Measurements from ENCODE around the gene KCTD13. TPM values are rescaled to one million over a fixed set of nuclear protein-coding genes. Genes with fewer than 3 reads are reported as not detected.
A peak's percentile ranks its signal among the peaks of the same experiment; 100 is the strongest.

KCTD13 gene, protein sequence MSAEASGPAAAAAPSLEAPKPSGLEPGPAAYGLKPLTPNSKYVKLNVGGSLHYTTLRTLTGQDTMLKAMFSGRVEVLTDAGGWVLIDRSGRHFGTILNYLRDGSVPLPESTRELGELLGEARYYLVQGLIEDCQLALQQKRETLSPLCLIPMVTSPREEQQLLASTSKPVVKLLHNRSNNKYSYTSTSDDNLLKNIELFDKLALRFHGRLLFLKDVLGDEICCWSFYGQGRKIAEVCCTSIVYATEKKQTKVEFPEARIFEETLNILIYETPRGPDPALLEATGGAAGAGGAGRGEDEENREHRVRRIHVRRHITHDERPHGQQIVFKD
- total RNA-seq: 4.2 TPM

DNA sequence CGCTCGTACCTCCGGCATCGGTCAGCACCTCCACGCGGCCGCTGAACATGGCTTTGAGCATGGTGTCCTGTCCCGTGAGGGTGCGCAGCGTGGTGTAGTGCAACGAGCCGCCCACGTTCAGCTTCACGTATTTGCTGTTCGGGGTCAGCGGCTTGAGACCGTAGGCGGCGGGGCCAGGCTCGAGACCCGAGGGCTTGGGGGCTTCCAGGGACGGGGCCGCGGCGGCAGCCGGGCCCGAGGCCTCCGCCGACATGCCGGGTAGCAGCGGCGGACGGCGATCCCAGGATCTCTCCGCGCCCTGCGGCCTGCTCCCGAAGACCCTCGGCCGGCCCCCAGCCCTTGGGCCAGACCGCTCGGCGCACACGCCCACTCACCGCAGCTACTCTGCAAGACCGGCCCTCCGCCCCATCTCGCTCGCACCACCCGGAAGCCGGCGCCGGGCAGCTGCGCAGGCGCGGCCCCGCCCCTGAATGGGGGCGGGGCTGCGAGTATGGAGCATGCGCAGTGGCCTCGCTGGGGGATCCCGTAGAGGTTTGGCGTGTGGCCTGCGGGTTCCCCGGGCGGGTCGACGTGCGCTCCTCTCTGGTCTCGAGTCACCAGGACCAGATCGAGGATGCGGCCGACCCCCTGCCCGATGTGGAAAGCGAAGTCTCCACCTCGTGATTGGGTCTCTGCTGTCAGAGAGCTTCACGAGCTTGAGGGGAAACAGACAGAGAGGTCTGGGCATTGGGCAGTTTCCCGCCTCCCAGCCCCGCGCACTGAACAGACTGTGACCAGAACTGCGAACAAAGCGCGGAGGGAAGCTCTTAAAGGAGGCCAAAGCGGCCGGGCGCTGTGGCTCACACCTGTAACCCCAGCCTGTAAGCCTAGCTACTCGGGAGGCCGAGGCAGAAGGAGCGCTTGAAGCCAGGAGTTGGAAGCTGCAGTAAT is at the start of gene KCTD13:
Gene KCTD13 (minus strand): TSS at position 446 of the 930 bp plus-strand sequence. CDS start 193 bp downstream, at position 253.
- Histone ChIP-seq H3K36me3 (ENCODE audit: control insufficient read depth in 3 of 3, insufficient read depth in 3 of 3, low read length in 3 of 3) (peaks cover 5 to 7% (median 5%) of the 10 kb centered on the region in 3 donors), H3K4me3 (ENCODE audit: low read length in 3 of 3) (peak within 1 kb of the TSS; percentile 80 to 95 (median 89)), H3K4me1 (ENCODE audit: control insufficient read depth in 3 of 3, insufficient read depth in 3 of 3, low read length in 3 of 3) (peaks cover 18 to 29% (median 19%) of the 10 kb centered on the region in 3 donors), H3K9me3 (ENCODE audit: control insufficient read depth in 3 of 3, low read length in 3 of 3) (no peaks in the 10 kb centered on the region), H3K27me3 (ENCODE audit: control insufficient read depth in 3 of 3, insufficient read depth in 3 of 3, low read length in 3 of 3) (no peaks in the 10 kb centered on the region), H3K27ac (ENCODE audit: low read depth, low read length) (peak within 1 kb of the TSS; percentile 67), H3K9ac (ENCODE audit: low read depth in 1 of 3, low read length in 3 of 3) (peak within 1 kb of the TSS; percentile 71 to 92 (median 78))

- peak overlapping the region; percentile 96 for H3K27ac ChIP-seq (ENCODE audit: low read depth, low read length)
- H3K27me3 ChIP-seq (ENCODE audit: control insufficient read depth in 3 of 3, insufficient read depth in 3 of 3, low read length in 3 of 3): no peaks in the 10 kb centered on the region
- H3K9ac ChIP-seq (ENCODE audit: low read depth in 1 of 3, low read length in 3 of 3): peak overlapping the region; percentile 85 to 96 (median 96)
- no peaks in the 10 kb centered on the region for H3K9me3 ChIP-seq (ENCODE audit: control insufficient read depth in 3 of 3, low read length in 3 of 3)
- H3K4me3 ChIP-seq (ENCODE audit: low read length in 3 of 3): peak overlapping the region; percentile 90 to 94 (median 93)
- H3K36me3 ChIP-seq (ENCODE audit: control insufficient read depth in 3 of 3, insufficient read depth in 3 of 3, low read length in 3 of 3): peaks cover 28 to 38% (median 28%) of the 10 kb centered on the region in 3 donors
- peaks cover 38 to 49% (median 46%) of the 10 kb centered on the region in 3 donors for H3K4me1 ChIP-seq (ENCODE audit: control insufficient read depth in 3 of 3, insufficient read depth in 3 of 3, low read length in 3 of 3)
Measured at GRCh38 chr16:29975134-29975538, 49.1 kb upstream of the KCTD13 start.

- peak overlapping the region; percentile 85 to 96 (median 96) for H3K9ac ChIP-seq (ENCODE audit: low read depth in 1 of 3, low read length in 3 of 3)
- H3K27me3 ChIP-seq (ENCODE audit: control insufficient read depth in 3 of 3, insufficient read depth in 3 of 3, low read length in 3 of 3): no peaks in the 10 kb centered on the region
- H3K27ac ChIP-seq (ENCODE audit: low read depth, low read length): peak overlapping the region; percentile 96
- H3K4me3 ChIP-seq (ENCODE audit: low read length in 3 of 3): peak overlapping the region; percentile 90 to 94 (median 93)
- H3K9me3 ChIP-seq (ENCODE audit: control insufficient read depth in 3 of 3, low read length in 3 of 3): no peaks in the 10 kb centered on the region
- H3K4me1 ChIP-seq (ENCODE audit: control insufficient read depth in 3 of 3, insufficient read depth in 3 of 3, low read length in 3 of 3): peaks cover 38 to 49% (median 46%) of the 10 kb centered on the region in 3 donors
- H3K36me3 ChIP-seq (ENCODE audit: control insufficient read depth in 3 of 3, insufficient read depth in 3 of 3, low read length in 3 of 3): peaks cover 24 to 35% (median 26%) of the 10 kb centered on the region in 3 donors
Measured at GRCh38 chr16:29974291-29975133, 48.5 kb upstream of the KCTD13 start.

DNA sequence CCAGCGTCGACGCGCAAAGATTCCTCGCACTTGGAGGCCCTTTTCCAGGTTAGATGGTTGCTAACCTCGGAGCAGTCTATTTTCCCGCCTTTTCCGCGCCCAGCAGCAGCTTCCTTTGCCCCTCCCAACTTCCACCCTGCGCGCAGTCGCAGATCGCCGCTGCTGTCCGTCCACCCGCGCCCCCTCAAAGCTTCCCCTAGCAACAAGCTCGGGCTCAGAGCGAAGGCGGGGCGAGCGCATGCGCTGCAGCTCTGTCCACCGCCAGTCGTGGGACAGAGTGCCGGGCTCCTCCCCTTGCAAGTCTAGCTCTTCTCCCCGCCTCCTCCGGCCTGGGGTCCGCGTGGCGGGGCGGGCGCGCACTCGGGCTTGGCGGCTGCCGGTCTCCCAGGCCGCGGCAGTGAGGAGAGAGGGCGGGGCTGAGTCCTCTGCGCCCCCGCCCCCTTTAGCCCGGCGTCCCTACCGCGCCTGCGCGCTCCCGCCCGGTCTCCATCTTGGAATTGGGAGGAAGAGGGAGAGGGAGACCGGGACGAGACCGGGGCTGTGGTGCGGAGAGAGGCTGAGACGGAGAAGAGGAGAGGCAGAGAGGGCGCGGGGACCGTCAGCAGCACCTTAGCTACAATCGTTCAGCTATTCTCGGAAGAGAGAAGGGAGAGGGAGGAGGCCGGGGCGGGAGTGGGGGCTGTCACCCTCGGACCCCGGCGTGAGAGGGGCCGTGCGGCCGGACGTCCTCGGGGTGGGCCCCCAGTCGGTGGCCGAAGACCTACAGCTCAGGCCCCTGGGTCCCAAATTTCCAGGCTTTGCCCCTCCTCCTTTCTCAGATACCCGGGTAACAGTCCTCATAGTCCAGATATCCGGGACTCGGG is 47.6 kb upstream of the KCTD13 start, which contains the start of gene TAOK2:
Gene TAOK2 (plus strand): TSS at position 485 of the 863 bp plus-strand sequence. CDS start 3,905 bp downstream, outside the sequence.
- Histone ChIP-seq H3K9me3 (ENCODE audit: control insufficient read depth in 3 of 3, low read length in 3 of 3) (no peaks in the 10 kb centered on the region), H3K27ac (ENCODE audit: low read depth, low read length) (peak within 1 kb of the TSS; percentile 96), H3K36me3 (ENCODE audit: control insufficient read depth in 3 of 3, insufficient read depth in 3 of 3, low read length in 3 of 3) (peaks cover 20 to 32% (median 22%) of the 10 kb centered on the region in 3 donors), H3K4me3 (ENCODE audit: low read length in 3 of 3) (peak within 1 kb of the TSS; percentile 90 to 94 (median 93)), H3K9ac (ENCODE audit: low read depth in 1 of 3, low read length in 3 of 3) (peak within 1 kb of the TSS; percentile 85 to 96 (median 96)), H3K27me3 (ENCODE audit: control insufficient read depth in 3 of 3, insufficient read depth in 3 of 3, low read length in 3 of 3) (no peaks in the 10 kb centered on the region), H3K4me1 (ENCODE audit: control insufficient read depth in 3 of 3, insufficient read depth in 3 of 3, low read length in 3 of 3) (peaks cover 38 to 46% (median 44%) of the 10 kb centered on the region in 3 donors)

DNA sequence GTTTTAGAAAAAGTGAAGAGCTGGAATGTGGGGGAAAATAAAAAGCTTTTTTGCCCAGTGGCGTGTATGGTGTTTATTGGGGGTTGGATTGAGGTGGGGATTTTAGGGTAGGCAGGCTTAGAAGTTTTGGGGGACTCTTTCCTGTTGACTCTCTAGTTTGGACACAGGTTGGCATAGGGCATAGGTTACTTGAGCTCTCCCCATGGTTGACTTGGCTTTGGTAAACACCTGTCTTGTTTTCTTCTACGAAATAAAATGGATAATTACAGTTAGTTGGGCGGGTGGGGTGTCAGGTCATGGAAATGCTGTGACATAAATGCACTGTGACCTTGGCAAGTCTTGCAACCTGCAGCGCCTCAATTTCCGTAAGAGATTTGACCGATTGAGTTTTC is 47.0 kb upstream of the KCTD13 start:
- peak overlapping the region; percentile 8 to 94 (median 93) for H3K4me3 ChIP-seq (ENCODE audit: low read length in 3 of 3)
- H3K36me3 ChIP-seq (ENCODE audit: control insufficient read depth in 3 of 3, insufficient read depth in 3 of 3, low read length in 3 of 3): peaks cover 21 to 32% (median 22%) of the 10 kb centered on the region in 3 donors
- peak overlapping the region; percentile 96 for H3K27ac ChIP-seq (ENCODE audit: low read depth, low read length)
- peaks cover 38 to 40% (median 39%) of the 10 kb centered on the region in 3 donors for H3K4me1 ChIP-seq (ENCODE audit: control insufficient read depth in 3 of 3, insufficient read depth in 3 of 3, low read length in 3 of 3)
- H3K27me3 ChIP-seq (ENCODE audit: control insufficient read depth in 3 of 3, insufficient read depth in 3 of 3, low read length in 3 of 3): no peaks in the 10 kb centered on the region
- no peaks in the 10 kb centered on the region for H3K9me3 ChIP-seq (ENCODE audit: control insufficient read depth in 3 of 3, low read length in 3 of 3)
- peak overlapping the region in 1 of 3 donors; percentile 96 for H3K9ac ChIP-seq (ENCODE audit: low read depth in 1 of 3, low read length in 3 of 3)

GRCh38 chr16:29972500-29972899 is 46.5 kb upstream of the KCTD13 start:
- Histone ChIP-seq H3K4me3 (ENCODE audit: low read length in 3 of 3) (no peak overlapping the region), H3K4me1 (ENCODE audit: control insufficient read depth in 3 of 3, insufficient read depth in 3 of 3, low read length in 3 of 3) (peaks cover 35 to 38% (median 37%) of the 10 kb centered on the region in 3 donors), H3K27me3 (ENCODE audit: control insufficient read depth in 3 of 3, insufficient read depth in 3 of 3, low read length in 3 of 3) (no peaks in the 10 kb centered on the region), H3K27ac (ENCODE audit: low read depth, low read length) (no peak overlapping the region), H3K9ac (ENCODE audit: low read depth in 1 of 3, low read length in 3 of 3) (no peak overlapping the region), H3K36me3 (ENCODE audit: control insufficient read depth in 3 of 3, insufficient read depth in 3 of 3, low read length in 3 of 3) (peaks cover 20 to 30% (median 20%) of the 10 kb centered on the region in 3 donors), H3K9me3 (ENCODE audit: control insufficient read depth in 3 of 3, low read length in 3 of 3) (no peaks in the 10 kb centered on the region)

GRCh38 chr16:29971304-29971703 is 45.3 kb upstream of the KCTD13 start:
- Histone ChIP-seq H3K27ac (ENCODE audit: low read depth, low read length) (no peak overlapping the region), H3K9me3 (ENCODE audit: control insufficient read depth in 3 of 3, low read length in 3 of 3) (no peaks in the 10 kb centered on the region), H3K9ac (ENCODE audit: low read depth in 1 of 3, low read length in 3 of 3) (no peak overlapping the region), H3K27me3 (ENCODE audit: control insufficient read depth in 3 of 3, insufficient read depth in 3 of 3, low read length in 3 of 3) (no peaks in the 10 kb centered on the region), H3K36me3 (ENCODE audit: control insufficient read depth in 3 of 3, insufficient read depth in 3 of 3, low read length in 3 of 3) (peaks cover 20 to 29% (median 20%) of the 10 kb centered on the region in 3 donors), H3K4me3 (ENCODE audit: low read length in 3 of 3) (no peak overlapping the region), H3K4me1 (ENCODE audit: control insufficient read depth in 3 of 3, insufficient read depth in 3 of 3, low read length in 3 of 3) (peaks cover 23 to 27% (median 25%) of the 10 kb centered on the region in 3 donors)

DNA sequence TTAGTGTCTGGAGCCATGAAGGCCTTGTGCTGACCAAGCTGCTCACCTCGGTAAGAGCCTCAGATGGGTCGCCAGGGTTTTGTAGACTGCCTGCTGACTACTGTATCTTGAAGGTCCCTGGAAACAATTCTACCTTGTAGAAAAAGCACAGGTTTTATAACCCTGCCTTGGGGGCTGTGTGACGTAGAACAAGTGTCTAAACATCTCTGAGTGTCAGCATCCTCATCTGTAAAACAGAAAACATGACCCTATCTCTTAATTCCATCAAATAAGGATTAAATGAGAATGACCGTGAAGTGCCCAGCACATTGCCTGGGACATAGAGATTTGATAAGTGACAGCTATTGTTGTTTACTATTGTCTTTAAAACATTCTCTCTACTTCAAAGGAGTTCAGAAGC is 42.2 kb upstream of the KCTD13 start:
- Histone ChIP-seq H3K36me3 (ENCODE audit: control insufficient read depth in 3 of 3, insufficient read depth in 3 of 3, low read length in 3 of 3) (peaks cover 20 to 29% (median 26%) of the 10 kb centered on the region in 3 donors), H3K27ac (ENCODE audit: low read depth, low read length) (no peak overlapping the region), H3K9me3 (ENCODE audit: control insufficient read depth in 3 of 3, low read length in 3 of 3) (no peaks in the 10 kb centered on the region), H3K27me3 (ENCODE audit: control insufficient read depth in 3 of 3, insufficient read depth in 3 of 3, low read length in 3 of 3) (no peaks in the 10 kb centered on the region), H3K4me3 (ENCODE audit: low read length in 3 of 3) (no peak overlapping the region), H3K9ac (ENCODE audit: low read depth in 1 of 3, low read length in 3 of 3) (no peak overlapping the region), H3K4me1 (ENCODE audit: control insufficient read depth in 3 of 3, insufficient read depth in 3 of 3, low read length in 3 of 3) (peaks cover 3 to 6% (median 5%) of the 10 kb centered on the region in 3 donors)
